ENCODE data around the gene THAP6.

DNA sequence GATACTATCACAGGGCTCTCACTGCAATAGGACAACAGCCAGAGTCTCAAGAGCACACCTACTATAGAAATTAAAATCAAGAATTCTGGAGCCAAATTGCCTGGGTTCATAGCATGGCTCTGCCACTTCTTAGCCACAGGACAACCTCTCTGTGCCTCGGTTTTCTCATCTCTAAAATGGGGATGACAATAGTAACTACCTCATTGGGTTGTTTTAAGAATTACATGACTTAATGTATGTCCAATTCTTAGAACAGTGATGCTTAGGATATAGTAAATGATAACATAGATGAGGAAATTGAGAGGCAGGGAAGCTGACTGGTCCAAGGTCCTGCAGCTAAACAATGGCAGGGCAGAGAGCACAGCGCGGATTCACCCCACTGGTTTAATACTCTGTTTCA is 30.6 kb downstream of the THAP6 start:
- TF ChIP-seq, protein P1, sequence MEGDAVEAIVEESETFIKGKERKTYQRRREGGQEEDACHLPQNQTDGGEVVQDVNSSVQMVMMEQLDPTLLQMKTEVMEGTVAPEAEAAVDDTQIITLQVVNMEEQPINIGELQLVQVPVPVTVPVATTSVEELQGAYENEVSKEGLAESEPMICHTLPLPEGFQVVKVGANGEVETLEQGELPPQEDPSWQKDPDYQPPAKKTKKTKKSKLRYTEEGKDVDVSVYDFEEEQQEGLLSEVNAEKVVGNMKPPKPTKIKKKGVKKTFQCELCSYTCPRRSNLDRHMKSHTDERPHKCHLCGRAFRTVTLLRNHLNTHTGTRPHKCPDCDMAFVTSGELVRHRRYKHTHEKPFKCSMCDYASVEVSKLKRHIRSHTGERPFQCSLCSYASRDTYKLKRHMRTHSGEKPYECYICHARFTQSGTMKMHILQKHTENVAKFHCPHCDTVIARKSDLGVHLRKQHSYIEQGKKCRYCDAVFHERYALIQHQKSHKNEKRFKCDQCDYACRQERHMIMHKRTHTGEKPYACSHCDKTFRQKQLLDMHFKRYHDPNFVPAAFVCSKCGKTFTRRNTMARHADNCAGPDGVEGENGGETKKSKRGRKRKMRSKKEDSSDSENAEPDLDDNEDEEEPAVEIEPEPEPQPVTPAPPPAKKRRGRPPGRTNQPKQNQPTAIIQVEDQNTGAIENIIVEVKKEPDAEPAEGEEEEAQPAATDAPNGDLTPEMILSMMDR (conservative IDR thresholded peaks at IDR 0.05 in 1 of 2, IDR thresholded peaks at IDR 0.05 in 1 of 2; ENCODE audit: extremely low read depth in 1 of 2, insufficient read depth in 1 of 2, low read depth in 1 of 2, low read length in 2 of 2) = no peak
- TF ChIP-seq EZH2 (IDR thresholded peaks at IDR 0.05; ENCODE audit: borderline replicate concordance, low read length) = no peak

Measured in mammary epithelial cell (primary cell).